ENCODE measurements around the gene BCAS3.

Gene BCAS3

GRCh38 chr17:60631119-60631518 lies 46.5 kb upstream of the BCAS3 start:
- TF ChIP-seq CEBPB (IDR thresholded peaks at IDR 0.05) (no peak), EP300 (IDR thresholded peaks at IDR 0.05; ENCODE audit: borderline replicate concordance) (no peak), TEAD4 (IDR thresholded peaks at IDR 0.05) (no peak), ZBTB7A (IDR thresholded peaks at IDR 0.05; ENCODE audit: low read depth) (no peak)
- TF ChIP-seq, protein P1, sequence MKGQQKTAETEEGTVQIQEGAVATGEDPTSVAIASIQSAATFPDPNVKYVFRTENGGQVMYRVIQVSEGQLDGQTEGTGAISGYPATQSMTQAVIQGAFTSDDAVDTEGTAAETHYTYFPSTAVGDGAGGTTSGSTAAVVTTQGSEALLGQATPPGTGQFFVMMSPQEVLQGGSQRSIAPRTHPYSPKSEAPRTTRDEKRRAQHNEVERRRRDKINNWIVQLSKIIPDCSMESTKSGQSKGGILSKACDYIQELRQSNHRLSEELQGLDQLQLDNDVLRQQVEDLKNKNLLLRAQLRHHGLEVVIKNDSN (IDR thresholded peaks at IDR 0.05) = no peak

- TF ChIP-seq FOXM1 (IDR thresholded peaks at IDR 0.05; ENCODE audit: borderline replicate concordance, low read depth) = no peak
- TF ChIP-seq EGR1 (IDR thresholded peaks at IDR 0.05) = no peak
- no peak for TF ChIP-seq TCF12 (IDR thresholded peaks at IDR 0.05; ENCODE audit: low read depth)
- TF ChIP-seq, protein P2, sequence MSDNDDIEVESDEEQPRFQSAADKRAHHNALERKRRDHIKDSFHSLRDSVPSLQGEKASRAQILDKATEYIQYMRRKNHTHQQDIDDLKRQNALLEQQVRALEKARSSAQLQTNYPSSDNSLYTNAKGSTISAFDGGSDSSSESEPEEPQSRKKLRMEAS (IDR thresholded peaks at IDR 0.05) = no peak
- no peak for TF ChIP-seq YY1 (IDR thresholded peaks at IDR 0.05; ENCODE audit: low read depth)
- no peak for TF ChIP-seq CREB1 (IDR thresholded peaks at IDR 0.05; ENCODE audit: low read depth)
- no peak for TF ChIP-seq NFIC (IDR thresholded peaks at IDR 0.05)
- no peak for TF ChIP-seq TEAD4 (IDR thresholded peaks at IDR 0.05)
- TF ChIP-seq CEBPB (IDR thresholded peaks at IDR 0.05) = no peak
- no peak for TF ChIP-seq EP300 (IDR thresholded peaks at IDR 0.05; ENCODE audit: borderline replicate concordance)
- no peak for TF ChIP-seq ZBTB7A (IDR thresholded peaks at IDR 0.05; ENCODE audit: low read depth)
- TF ChIP-seq, protein P1 (IDR thresholded peaks at IDR 0.05) = no peak
- TF ChIP-seq RAD21 (IDR thresholded peaks at IDR 0.05; ENCODE audit: low read depth) = no peak
- no peak for TF ChIP-seq TAF1 (IDR thresholded peaks at IDR 0.05; ENCODE audit: low read depth)
Observed at GRCh38 chr17:60637683-60638082, 40.0 kb upstream of the BCAS3 start.

- TF ChIP-seq YY1 (IDR thresholded peaks at IDR 0.05; ENCODE audit: low read depth) (no peak), EGR1 (IDR thresholded peaks at IDR 0.05) (no peak), ZBTB7A (IDR thresholded peaks at IDR 0.05; ENCODE audit: low read depth) (no peak), TCF12 (IDR thresholded peaks at IDR 0.05; ENCODE audit: low read depth) (no peak), CREB1 (IDR thresholded peaks at IDR 0.05; ENCODE audit: low read depth) (no peak), TAF1 (IDR thresholded peaks at IDR 0.05; ENCODE audit: low read depth) (no peak), FOXM1 (IDR thresholded peaks at IDR 0.05; ENCODE audit: borderline replicate concordance, low read depth) (no peak), CEBPB (IDR thresholded peaks at IDR 0.05) (no peak), NFIC (IDR thresholded peaks at IDR 0.05) (no peak), RAD21 (IDR thresholded peaks at IDR 0.05; ENCODE audit: low read depth) (no peak), EP300 (IDR thresholded peaks at IDR 0.05; ENCODE audit: borderline replicate concordance) (no peak)
- TF ChIP-seq, protein P1 (IDR thresholded peaks at IDR 0.05) = no peak
- TF ChIP-seq, protein P2 (IDR thresholded peaks at IDR 0.05) = no peak
- TF ChIP-seq, protein P3, sequence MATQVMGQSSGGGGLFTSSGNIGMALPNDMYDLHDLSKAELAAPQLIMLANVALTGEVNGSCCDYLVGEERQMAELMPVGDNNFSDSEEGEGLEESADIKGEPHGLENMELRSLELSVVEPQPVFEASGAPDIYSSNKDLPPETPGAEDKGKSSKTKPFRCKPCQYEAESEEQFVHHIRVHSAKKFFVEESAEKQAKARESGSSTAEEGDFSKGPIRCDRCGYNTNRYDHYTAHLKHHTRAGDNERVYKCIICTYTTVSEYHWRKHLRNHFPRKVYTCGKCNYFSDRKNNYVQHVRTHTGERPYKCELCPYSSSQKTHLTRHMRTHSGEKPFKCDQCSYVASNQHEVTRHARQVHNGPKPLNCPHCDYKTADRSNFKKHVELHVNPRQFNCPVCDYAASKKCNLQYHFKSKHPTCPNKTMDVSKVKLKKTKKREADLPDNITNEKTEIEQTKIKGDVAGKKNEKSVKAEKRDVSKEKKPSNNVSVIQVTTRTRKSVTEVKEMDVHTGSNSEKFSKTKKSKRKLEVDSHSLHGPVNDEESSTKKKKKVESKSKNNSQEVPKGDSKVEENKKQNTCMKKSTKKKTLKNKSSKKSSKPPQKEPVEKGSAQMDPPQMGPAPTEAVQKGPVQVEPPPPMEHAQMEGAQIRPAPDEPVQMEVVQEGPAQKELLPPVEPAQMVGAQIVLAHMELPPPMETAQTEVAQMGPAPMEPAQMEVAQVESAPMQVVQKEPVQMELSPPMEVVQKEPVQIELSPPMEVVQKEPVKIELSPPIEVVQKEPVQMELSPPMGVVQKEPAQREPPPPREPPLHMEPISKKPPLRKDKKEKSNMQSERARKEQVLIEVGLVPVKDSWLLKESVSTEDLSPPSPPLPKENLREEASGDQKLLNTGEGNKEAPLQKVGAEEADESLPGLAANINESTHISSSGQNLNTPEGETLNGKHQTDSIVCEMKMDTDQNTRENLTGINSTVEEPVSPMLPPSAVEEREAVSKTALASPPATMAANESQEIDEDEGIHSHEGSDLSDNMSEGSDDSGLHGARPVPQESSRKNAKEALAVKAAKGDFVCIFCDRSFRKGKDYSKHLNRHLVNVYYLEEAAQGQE (IDR thresholded peaks at IDR 0.05; ENCODE audit: low read depth) = no peak
Observed at GRCh38 chr17:60639019-60639330, 38.7 kb upstream of the BCAS3 start.

- no peak for TF ChIP-seq TCF12 (IDR thresholded peaks at IDR 0.05; ENCODE audit: low read depth)
- TF ChIP-seq, protein P1 (IDR thresholded peaks at IDR 0.05) = no peak
- no peak for TF ChIP-seq ZBTB7A (IDR thresholded peaks at IDR 0.05; ENCODE audit: low read depth)
- no peak for TF ChIP-seq RAD21 (IDR thresholded peaks at IDR 0.05; ENCODE audit: low read depth)
- TF ChIP-seq EGR1 (IDR thresholded peaks at IDR 0.05) = no peak
Observed at GRCh38 chr17:60640503-60640902, 37.1 kb upstream of the BCAS3 start.

DNA sequence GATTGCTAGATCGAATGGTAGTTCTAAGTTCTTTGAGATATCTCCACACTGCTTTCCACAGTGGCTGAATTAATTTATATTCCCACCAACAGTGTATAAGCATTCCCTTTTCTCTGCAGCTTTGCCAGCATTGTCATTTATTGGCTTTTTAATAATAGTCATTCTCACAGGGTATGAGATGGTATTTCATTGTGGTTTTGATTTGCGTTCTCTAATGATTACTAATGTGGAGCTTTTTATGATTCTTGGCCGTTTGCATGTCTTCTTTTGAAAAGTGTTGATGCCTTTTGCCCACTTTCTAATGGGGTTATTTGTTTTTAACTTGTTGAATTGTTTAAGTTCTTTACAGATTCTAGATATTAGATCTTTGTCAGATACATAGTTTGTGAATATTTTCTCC lies 36.5 kb upstream of the BCAS3 start:
- no peak for TF ChIP-seq RAD21 (IDR thresholded peaks at IDR 0.05; ENCODE audit: low read depth)
- no peak for TF ChIP-seq CEBPB (IDR thresholded peaks at IDR 0.05)
- no peak for TF ChIP-seq TAF1 (IDR thresholded peaks at IDR 0.05; ENCODE audit: low read depth)
- TF ChIP-seq, protein P2 (IDR thresholded peaks at IDR 0.05) = no peak
- no peak for TF ChIP-seq EGR1 (IDR thresholded peaks at IDR 0.05)
- TF ChIP-seq, protein P3 (IDR thresholded peaks at IDR 0.05; ENCODE audit: low read depth) = no peak
- TF ChIP-seq FOXM1 (IDR thresholded peaks at IDR 0.05; ENCODE audit: borderline replicate concordance, low read depth) = no peak
- TF ChIP-seq ZBTB7A (IDR thresholded peaks at IDR 0.05; ENCODE audit: low read depth) = no peak
- TF ChIP-seq YY1 (IDR thresholded peaks at IDR 0.05; ENCODE audit: low read depth) = no peak
- TF ChIP-seq, protein P1 (IDR thresholded peaks at IDR 0.05) = no peak
- no peak for TF ChIP-seq CREB1 (IDR thresholded peaks at IDR 0.05; ENCODE audit: low read depth)
- TF ChIP-seq EP300 (IDR thresholded peaks at IDR 0.05; ENCODE audit: borderline replicate concordance) = no peak
- no peak for TF ChIP-seq TEAD4 (IDR thresholded peaks at IDR 0.05)
- TF ChIP-seq TCF12 (IDR thresholded peaks at IDR 0.05; ENCODE audit: low read depth) = no peak
- TF ChIP-seq NFIC (IDR thresholded peaks at IDR 0.05) = no peak

Measured in Ishikawa (cell line).